ENCODE data around the gene NPTN.

DNA sequence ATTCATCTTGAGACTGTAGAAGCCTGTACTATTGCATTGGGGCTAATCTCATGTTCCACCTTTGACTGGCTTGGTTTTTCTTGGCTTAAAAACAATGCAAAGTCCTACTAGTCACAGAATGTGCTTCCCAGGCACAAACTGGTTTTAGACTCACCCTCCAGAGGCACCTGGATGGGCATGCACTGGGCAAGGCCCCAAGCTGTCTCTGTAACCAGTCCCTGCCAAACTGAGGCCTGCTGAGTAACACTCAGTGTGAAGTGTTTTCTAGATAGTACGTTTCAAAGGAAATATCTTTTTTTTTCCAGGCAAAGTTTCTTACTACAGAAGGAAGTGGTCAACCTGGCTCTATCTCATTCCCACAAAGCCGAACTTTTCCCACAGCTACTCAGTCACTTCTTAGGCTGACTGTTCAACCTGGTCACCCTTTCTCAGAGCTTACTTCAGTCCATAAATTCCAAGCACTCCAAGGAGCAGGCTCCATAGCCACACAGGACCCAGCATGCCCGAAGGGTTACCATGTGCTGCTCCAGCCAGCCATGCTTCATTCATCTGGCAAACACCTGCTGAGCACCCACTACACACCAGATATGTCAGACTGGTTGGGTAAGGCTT lies 57.4 kb downstream of the NPTN start:
- TF ChIP-seq, protein P1, sequence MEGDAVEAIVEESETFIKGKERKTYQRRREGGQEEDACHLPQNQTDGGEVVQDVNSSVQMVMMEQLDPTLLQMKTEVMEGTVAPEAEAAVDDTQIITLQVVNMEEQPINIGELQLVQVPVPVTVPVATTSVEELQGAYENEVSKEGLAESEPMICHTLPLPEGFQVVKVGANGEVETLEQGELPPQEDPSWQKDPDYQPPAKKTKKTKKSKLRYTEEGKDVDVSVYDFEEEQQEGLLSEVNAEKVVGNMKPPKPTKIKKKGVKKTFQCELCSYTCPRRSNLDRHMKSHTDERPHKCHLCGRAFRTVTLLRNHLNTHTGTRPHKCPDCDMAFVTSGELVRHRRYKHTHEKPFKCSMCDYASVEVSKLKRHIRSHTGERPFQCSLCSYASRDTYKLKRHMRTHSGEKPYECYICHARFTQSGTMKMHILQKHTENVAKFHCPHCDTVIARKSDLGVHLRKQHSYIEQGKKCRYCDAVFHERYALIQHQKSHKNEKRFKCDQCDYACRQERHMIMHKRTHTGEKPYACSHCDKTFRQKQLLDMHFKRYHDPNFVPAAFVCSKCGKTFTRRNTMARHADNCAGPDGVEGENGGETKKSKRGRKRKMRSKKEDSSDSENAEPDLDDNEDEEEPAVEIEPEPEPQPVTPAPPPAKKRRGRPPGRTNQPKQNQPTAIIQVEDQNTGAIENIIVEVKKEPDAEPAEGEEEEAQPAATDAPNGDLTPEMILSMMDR (conservative IDR thresholded peaks at IDR 0.05 in 1 of 2, IDR thresholded peaks at IDR 0.05 in 1 of 2; ENCODE audit: low read depth in 1 of 2, low read length in 2 of 2) = no peak
- TF ChIP-seq EZH2 (IDR thresholded peaks at IDR 0.05; ENCODE audit: low read length, missing control alignments) = no peak
